Measurements from ENCODE around the gene DPP9.
"Not testable (repeated sequence)": the region's sequence is repeated elsewhere in the genome, so short reads cannot be mapped to it uniquely, and the experiment has no call there.

Gene DPP9

GRCh38 chr19:4723595-4724514 is at the start of gene DPP9:
TSS of gene DPP9 (minus strand) at chr19:4723842. CDS start at chr19:4719906, 3,936 bp downstream.
- no peak for FAIRE-seq

- FAIRE-seq, result no peak
Measured at GRCh38 chr19:4773047-4773640, 49.5 kb upstream of the DPP9 start.

- no peak for FAIRE-seq
Measured at GRCh38 chr19:4772566-4772965, 48.9 kb upstream of the DPP9 start.

GRCh38 chr19:4768934-4769777 is 45.5 kb upstream of the DPP9 start:
- no peak for FAIRE-seq

GRCh38 chr19:4764393-4764660 is 40.7 kb upstream of the DPP9 start:
- FAIRE-seq, result no peak

- FAIRE-seq, result no peak
Measured at GRCh38 chr19:4763021-4763420, 39.4 kb upstream of the DPP9 start.

- no peak for FAIRE-seq
Measured at GRCh38 chr19:4760285-4760650, 36.6 kb upstream of the DPP9 start.

GRCh38 chr19:4759388-4760284 is 36.0 kb upstream of the DPP9 start:
- no peak for FAIRE-seq

- FAIRE-seq, result no peak
Measured at GRCh38 chr19:4758659-4759058, 35.0 kb upstream of the DPP9 start.

GRCh38 chr19:4758082-4758481 is 34.4 kb upstream of the DPP9 start:
- no peak for FAIRE-seq

- no peak for FAIRE-seq
Measured at GRCh38 chr19:4755459-4755858, 31.8 kb upstream of the DPP9 start.

GRCh38 chr19:4754248-4754647 is 30.6 kb upstream of the DPP9 start:
- FAIRE-seq, result no peak

- FAIRE-seq, result no peak
Measured at GRCh38 chr19:4749870-4750590, 26.4 kb upstream of the DPP9 start.

- no peak for FAIRE-seq
Measured at GRCh38 chr19:4748589-4748988, 24.9 kb upstream of the DPP9 start.

GRCh38 chr19:4748185-4748584 is 24.5 kb upstream of the DPP9 start:
- FAIRE-seq, result no peak

- FAIRE-seq, result no peak
Measured at GRCh38 chr19:4745986-4746385, 22.3 kb upstream of the DPP9 start.

GRCh38 chr19:4745175-4745574 is 21.5 kb upstream of the DPP9 start:
- FAIRE-seq, result not testable (repeated sequence)

- FAIRE-seq, result no peak
Measured at GRCh38 chr19:4744451-4745174, 21.0 kb upstream of the DPP9 start.

- FAIRE-seq, result no peak
Measured at GRCh38 chr19:4742723-4743646, 19.3 kb upstream of the DPP9 start.

- FAIRE-seq, result no peak
Measured at GRCh38 chr19:4740092-4740491, 16.4 kb upstream of the DPP9 start.
